MV-4-11 (cell line): ENCODE data around the gene FOXD4L6.
"Not testable (repeated sequence)": the region's sequence is repeated elsewhere in the genome, so short reads cannot be mapped to it uniquely, and the experiment has no call there.

ENCODE experiments used
- DNase-seq: peaks from one replicate; lab custom pipeline; 2025; lab: John Stamatoyannopoulos, UW

Gene FOXD4L6

DNA sequence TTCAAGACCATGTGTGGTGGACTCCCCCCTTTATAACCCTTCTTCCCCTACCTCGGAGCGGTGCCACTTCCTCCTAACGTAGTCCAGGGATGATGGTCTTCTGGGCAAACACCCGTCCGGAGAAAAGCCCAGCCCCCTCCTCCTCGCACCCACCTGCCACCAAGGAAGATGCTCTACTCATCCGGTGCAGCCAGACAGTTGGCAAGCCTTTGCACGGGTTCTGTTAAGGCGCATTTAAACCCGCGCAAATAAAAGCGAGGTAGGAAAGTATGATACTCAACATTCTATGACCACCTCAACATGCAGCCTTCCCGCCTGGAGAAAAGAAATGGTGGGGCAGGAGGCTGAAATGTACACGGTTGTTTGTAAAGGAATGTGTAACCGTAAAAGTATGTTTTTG is at the start of gene FOXD4L6:
Gene FOXD4L6 (minus strand): TSS at position 101 of the 400 bp plus-strand sequence. CDS start 298 bp downstream, outside the sequence.
- not testable (repeated sequence) for DNase-seq

DNA sequence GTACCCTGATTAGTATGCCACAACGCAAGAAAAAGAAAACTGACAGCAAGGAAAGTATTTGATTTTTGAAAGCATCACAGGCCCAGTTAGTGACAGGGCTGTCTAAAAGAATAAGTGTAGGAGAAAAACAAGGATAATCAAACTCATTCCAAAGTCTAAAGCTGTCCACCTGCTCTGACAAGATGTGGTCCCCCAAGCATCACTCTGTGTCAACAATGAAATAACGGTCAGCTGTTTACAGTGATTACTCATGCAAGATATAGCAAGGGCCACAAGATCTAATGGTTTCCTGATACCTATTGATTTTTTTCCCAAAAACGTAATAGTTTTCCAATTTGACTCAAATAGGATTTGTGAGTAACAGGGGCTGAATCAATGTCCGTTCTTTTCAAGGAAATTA is 46.5 kb upstream of the FOXD4L6 start:
- not testable (repeated sequence) for DNase-seq

DNA sequence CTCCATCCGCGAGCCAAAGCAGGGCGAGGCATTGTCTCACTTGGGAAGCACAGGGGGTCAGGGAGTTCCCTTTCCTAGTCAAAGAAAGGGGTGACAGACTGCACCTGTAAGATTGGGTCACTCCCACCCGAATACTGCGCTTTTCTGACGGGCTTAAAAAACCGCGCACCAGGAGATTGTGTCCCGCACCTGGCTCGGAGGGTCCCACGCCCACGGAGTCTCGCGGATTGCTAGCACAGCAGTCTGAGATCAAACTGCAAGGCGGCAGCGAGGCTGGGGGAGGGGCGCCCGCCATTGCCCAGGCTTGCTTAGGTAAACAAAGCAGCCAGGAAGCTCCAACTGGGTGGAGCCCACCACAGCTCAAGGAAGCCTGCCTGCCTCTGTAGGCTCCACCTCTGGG is 21.6 kb upstream of the FOXD4L6 start:
- DNase-seq: not testable (repeated sequence)

DNA sequence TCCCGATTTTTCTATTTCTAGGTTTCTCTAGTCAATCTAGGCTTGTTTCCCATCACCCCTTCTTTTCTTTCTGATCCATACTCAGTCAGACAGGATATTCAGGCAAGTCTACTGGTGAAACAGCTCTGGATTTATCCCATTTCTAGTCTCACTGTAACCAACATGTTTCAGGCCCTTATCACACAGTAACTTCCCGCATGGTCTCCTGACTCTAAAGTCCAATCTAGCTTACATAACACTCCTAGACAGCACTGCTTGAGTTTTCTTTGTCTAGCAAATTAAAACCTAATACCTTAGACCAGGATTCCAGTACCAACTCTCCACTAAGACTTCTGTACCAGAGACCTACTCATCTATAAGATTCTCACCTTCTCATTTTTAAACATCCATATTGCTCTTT is 13.4 kb upstream of the FOXD4L6 start:
- DNase-seq: not testable (repeated sequence)

DNA sequence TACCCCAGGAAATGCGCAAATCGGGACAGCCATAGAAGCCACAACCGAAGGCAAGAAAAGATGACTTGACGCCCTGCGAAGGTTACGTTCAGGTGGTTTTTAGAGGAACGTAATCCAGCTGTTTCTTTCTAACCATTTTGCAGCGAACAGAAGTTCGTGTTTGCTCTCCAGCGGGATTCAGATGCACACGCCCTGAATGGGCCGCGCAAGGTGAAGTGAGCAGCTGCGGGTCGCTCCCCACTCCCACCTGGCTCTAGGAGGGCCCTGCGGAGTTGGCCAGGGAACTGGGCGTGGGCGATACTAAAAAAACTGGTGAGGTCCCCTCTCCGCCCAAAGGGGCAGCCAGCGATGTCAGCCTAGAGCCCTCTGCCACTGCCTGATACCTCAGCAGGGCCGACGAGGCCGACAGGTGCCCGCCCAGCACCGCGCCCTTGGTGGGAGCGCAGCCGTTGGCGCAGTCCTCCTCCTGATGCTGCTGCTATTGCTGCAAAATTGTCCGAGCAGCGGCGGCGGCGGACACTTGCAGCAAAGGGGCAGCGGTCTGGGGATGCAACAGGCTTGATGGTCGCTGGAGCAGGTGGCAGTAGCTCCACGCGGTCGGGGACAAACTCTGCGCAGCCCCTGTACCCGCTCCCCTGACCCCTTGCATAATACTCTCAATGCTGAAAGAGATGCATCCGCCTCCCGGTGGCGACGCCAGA is 1.6 kb downstream of the FOXD4L6 start:
- DNase-seq: not testable (repeated sequence)

DNA sequence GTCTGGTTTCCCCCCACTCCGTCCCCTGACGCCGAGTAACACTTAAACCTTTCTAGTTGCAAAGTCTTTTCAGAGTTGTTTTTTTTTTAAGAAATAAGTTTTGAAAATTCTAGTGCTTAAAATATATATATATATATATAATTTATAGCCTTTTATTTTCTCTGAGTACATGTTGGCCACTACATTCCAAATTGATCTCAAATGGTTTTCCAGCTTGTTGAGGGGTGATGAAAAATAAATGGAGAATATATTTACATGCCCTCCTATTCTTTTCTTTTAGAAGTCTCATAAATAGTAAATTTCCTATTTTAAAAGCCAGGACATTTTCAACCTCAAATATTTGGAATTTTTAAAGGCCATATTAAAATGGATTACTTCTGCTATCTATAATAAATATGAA is 2.5 kb downstream of the FOXD4L6 start:
- not testable (repeated sequence) for DNase-seq

DNA sequence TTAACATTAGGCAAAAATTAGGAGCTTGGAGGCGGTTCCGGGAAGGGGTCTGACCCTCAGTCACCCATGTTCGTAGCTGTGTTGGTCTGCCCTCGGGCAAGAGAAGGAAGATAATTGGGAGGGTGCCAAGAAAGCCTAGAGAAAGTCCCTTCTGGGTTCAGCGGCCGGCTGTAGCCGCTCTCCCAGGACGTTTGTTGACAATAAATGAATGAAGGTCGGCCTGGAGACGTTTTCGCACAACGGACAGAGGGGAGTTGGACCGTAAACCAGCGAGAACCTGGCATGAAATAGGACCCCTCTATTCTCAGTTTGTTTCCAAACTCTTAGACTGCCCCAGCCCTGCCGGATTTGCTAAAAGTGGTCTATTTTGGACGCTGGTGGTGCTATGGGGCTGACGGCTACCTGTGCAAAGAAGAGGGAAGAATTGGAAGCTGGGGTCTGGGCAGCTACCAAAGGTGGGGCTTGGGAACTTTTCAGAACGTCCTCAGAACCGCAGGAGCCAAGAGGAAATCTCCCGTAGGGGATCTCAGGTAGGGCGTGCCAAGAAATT is 3.3 kb downstream of the FOXD4L6 start:
- DNase-seq: not testable (repeated sequence)

DNA sequence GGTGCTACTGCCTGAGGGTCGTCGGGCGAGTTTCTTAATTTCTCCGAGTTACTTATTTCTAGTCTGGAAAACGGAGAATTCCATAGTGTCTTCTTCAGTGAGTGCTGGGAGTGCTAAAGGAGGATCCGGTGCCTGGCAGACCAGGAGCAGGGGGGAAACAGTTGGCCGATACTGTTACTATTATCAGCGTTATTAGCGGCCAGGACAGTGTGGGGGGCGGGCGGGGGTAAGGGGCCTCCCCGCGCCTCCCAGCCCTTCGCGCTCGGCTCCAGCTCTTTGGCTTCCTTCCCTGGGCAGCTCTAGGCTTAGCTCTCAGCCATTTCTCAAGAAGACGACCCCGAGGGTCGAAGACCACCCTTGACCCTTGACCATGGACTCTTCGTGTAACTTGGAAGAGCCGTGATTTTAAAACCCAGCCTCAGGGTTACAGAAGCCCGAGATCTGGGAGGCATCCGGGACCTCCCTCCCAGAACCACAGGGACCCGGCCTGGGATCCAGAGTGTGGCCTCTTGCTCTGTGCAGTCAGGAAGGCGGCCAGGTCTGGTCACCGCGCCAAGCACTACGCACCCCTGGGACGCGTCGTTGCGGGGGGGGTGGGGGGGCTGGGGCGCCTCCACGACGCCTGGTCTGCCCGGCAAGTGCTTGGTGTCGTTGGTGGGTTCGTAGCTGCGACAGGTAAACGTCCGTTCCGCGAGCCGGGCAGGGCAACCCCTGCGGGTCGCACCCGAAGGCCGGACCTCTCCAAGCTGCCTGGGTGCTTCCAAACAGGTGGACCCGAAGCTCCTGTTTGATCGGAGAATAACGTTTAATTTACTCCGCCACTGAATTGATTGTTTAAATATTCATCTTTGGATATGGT is 4.0 kb downstream of the FOXD4L6 start:
- DNase-seq: not testable (repeated sequence)

DNA sequence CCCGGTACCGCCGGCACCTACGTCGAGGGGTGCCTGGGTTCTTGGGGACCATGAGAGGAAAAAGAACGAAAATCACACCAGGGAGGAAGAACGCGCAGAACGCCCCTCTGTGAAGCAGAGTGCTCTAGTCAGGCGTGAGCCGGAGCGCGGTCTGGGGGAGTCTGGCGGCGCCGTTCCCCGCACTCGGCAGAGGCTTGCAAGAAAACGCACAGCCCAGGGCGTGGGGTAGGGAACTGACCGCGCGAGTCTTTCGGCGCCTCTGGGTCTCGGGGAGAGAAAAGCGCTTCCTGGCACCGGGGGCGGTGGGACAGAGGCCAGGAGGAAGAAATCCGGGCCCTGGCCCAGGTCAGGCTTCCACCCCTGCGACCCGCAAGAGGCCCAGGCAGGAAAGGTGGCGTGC is 4.7 kb downstream of the FOXD4L6 start:
- not testable (repeated sequence) for DNase-seq

DNA sequence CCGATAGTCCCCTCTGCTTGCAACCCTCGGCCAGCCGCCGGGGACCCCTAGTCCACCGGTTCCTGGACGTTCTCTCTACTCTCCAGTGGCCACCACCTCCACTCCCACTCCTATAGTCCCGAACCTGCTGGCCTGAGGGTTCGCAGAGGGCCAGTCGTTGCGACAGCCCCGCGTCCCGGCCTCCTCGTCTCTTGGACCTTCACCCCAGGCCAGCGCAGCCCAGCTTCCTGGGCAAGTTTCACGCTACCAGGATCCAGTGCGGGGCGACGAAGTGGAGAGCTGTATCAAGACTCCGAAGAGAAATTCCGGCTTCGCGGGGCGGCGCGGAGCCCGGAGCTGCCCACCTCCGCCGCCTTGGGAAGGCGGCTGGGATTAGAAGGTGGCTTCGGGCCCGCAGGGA is 5.1 kb downstream of the FOXD4L6 start:
- DNase-seq: not testable (repeated sequence)

DNA sequence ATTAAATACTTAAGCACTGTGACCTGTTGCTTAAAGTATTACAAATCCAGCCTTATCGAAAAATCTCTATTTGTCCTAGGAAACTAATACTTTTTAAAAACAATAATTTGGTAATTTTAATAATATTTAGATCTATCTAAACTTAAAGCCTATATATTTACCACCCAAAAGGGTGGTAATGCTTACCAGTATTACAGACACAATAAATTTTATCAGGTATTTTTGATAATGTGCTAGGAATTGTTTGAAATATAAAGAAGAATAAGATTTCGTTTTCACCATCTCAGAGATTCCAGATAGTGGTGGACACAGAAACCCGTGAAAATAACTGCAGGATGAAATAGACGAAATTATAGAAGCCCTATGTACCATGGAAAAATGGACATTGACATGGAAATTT is 7.8 kb downstream of the FOXD4L6 start:
- DNase-seq: not testable (repeated sequence)

DNA sequence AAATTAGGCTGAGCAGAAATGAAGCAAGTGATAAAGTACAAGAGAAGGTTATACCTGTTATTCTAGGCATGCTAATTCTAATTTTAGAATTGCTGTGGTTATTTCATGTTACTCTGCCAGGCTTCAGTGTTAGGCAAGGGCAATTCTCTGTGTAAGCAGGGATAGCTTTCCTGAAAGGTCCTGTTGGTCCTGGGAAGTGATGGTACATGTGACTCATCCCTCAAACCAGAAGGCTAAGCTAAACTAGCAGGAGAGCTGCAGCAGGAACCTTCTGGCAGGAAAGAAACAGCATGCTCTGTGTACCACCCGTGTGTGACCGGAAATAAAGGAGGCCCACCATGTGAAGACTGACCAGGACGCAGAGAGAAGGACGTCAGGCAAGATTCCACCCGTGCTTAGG is 8.8 kb downstream of the FOXD4L6 start:
- DNase-seq: not testable (repeated sequence)

DNA sequence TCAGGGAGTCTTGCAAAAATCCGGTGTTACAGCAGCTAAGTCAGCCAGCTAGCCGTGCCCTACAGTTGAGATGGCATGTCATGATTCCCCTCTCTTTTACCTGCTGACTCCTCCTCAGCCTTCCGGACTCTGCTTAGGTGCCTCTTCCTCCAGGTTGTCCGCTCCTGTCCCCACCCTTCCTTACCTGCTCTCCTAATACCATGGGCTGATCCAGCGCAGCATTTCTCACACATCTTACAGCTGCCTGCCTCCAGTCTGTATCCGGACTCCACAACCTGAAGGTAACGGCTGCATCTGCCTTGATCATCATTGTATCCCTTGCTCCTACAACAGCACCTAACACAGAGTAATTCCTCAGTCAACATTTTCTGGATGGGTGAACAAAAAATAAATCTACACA is 9.2 kb downstream of the FOXD4L6 start:
- DNase-seq: not testable (repeated sequence)

DNA sequence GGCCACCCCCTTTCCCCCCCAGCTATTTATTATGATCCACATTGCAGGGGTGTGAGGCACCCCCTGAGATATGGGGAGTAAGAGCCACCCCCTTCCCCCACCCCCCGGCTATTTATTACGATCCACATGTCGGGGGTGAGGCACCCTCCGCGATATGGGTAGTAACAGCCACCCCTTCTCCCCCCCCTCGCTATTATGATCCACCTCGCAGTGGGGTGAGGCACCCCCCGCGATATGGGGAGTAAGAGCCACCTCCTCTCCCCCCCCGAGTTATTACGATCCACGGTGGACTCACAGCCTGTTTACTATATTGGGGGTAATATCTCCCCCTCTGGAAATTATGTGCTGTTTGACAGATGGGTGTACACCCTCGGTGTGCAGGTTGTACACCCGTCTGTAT is 15.1 kb downstream of the FOXD4L6 start:
- DNase-seq: not testable (repeated sequence)

DNA sequence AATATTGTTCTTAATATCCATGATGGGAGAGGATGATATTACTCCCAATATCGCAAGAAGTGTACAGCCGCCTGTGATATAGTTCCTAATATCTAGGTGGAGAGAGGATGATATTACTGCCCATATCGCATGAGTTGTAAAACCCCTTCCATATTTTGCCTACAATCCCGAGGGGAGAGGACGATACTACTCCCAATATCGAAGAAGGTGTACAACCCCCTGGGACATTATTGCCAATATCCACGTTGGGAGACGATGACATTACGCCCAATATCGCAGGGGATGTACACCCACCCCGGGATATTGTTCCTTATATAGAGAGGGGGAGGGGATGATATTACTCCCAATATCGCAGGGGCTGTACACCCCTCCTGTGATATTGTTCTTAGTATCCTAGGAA is 17.1 kb downstream of the FOXD4L6 start:
- DNase-seq: not testable (repeated sequence)

DNA sequence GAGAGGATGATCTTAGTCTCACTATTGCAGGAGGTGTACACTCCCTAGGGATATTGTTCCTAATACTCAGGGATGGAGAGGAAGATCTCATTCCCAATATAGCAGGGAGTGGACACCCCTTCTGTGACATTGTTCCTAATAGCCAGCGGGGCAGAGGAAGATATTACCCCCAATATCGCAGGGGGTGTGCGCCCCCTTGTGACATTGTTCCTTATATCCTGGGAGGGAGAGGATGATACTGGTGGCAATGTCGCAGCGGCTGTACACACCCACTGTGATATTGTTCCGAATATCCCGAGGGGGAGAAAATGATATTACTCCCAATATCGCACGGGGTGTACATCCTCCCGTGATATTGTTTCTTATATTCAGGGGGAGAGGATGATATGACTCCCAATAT is 17.6 kb downstream of the FOXD4L6 start:
- DNase-seq: not testable (repeated sequence)

DNA sequence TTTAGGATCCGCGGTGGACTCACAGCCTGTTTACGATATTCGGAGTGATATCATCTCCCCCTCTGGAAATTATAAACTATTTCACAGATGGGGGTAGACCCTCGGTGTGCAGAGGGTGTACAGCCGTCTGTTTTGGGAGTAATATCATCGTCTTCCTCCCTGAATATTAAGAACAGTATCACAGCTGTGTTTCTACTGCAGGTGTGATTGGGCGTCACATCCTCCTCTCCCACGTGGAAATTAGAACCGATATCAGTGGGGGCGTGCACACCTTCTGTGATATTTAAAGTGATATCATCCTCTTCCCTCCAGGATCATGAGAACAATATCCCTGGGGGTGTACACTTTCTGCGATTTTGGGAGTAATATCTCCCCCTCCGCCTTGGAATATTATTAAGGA is 19.2 kb downstream of the FOXD4L6 start:
- not testable (repeated sequence) for DNase-seq

DNA sequence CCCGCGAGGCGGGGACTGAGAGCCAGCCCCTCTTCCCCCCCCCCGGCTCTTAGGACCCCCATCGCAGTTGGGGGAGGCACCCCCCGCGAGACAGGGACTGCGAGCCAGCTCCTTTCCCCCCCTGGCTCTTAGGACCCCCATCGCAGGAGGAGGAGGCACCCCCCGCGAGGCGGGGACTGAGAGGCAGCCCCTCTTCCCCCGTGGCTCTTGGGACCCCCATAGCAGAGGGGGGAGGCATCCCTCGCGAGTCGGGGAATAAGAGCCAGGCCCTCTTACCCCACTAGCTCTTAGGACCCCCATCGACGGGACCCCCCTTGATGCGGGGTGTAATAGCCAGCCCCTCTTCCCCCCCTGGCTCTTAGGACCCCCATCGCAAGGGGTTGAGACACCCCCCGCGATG is 19.7 kb downstream of the FOXD4L6 start:
- not testable (repeated sequence) for DNase-seq

DNA sequence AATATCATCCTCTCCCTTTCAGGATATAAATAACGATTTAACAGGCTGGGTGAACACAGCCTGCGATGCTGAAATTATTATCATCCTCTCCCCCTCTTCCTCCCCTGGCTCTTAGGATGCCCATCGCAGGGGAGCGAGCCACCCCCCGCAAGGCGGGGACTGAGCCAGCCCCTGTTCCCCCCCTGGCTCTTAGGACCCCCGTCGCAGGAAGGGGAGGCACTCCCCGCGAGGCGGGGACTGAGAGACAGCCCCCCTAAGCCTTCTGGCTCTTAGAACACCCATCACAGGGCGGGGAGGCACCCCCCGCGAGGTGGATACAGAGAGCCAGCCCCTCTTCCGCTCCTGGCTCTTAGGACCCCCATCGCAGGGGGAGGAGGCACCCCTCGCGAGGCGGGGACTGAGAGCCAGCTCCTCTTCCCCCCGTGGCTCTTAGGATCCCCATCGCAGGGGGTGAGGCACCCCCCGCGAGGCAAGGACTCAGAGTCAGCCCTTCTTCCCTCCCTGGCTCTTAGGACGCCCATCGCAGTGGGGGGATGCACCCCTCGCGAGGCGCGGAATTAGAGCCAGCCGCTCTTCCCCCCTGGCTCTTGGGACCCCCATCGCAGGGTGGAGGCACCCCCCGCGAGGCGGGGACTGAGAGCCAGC is 21.9 kb downstream of the FOXD4L6 start:
- DNase-seq: not testable (repeated sequence)

DNA sequence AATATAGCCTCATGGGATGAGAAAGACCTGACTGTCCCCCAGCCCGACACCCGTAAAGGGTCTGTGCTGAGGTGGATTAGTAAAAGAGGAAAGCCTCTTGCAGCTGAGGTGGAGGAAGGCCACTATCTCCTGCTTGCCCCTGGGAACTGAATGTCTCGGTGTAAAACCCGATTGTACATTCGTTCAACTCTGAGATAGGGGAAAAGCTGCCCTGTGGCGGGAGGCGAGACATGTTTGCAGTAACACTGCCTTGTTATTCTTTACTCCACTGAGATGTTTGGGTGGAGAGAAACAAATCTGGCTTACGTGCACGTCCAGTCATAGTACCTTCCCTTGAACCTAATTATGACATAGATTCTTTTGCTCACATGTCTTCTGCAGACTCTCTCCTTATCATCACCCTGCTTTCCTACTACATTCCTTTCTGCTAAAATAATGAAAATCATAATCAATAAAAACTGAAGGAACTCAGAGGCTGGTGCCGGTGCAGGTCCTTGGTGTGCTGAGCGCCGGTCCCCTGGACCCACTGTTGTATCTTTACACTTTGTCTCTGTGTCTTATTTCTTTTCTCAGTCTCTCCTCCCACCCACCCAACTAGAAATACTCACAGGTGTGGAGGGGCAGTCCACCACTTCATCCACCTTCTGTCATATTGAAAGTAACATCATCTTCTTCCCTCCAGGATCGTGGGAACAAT is 22.8 kb downstream of the FOXD4L6 start:
- DNase-seq: not testable (repeated sequence)

DNA sequence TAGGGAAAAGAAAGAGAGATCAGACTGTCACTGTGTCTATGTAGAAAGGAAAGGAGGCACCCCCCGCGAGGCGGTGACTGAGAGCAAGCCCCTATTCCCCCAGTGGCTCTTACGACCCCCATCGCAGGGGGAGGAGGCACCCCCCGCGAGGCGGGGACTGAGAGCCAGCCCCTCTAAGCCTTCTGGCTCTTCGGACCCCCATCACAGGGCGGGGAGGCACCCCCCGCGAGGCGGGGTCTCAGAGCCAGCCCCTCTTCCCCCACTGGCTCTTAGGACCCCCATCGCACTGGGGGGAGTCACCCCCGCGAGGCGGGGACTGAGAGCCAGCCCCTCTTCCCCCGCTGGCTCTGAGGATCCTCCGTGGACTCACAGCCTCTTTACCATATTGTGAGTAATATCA is 23.9 kb downstream of the FOXD4L6 start:
- not testable (repeated sequence) for DNase-seq

DNA sequence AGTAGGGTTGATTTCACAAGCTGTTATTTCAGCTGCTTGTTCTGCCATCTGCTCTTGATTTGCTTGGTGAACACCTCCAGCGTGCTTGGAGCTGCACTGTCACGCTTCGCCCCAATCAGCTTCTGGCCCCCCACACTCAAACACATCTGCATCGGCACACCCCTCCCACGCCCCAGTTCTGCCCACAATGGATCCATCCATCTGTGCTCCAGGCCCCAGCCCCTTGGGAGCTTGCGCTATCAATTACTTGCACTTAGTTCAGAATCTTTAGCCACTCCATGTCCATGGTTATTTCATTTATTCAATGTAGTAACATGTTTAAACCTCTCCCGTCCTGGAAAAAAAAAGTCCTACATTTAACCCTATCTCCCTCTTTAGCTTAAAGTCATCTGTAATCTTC is 28.0 kb downstream of the FOXD4L6 start:
- DNase-seq: not testable (repeated sequence)
